RWPE2 (cell line): ENCODE data around the gene HNRNPAB.

Source experiments
- ATAC-seq: fragments of 200-7000 bp; cut with Tn5 transposase; 3 replicates; pipeline ENCODE4 v1.9.1; 2021; ENCODE audit warnings: low read depth
- DNase-seq: peaks from one replicate; pipeline ENCODE4 v3.0.0-alpha.2; 2020; ENCODE audit warnings: low spot score
- H3K27ac ChIP-seq: fragments of 450-650 bp; 2 replicates; pipeline ENCODE4 v1.5.1; 2017; ENCODE audit warnings: mild to moderate bottlenecking; ENCODE audit not compliant: poor library complexity, severe bottlenecking
- H3K27me3 ChIP-seq: fragments of 250-450 bp; sonication (Bioruptor Pico); 2 replicates; pipeline ENCODE4 v1.5.1; 2021; ENCODE audit warnings: mild to moderate bottlenecking, moderate library complexity; ENCODE audit not compliant: insufficient read depth, poor library complexity, severe bottlenecking
- H3K36me3 ChIP-seq: fragments of 250-450 bp; sonication (Bioruptor Pico); 2 replicates; pipeline ENCODE4 v1.5.1; 2020; ENCODE audit warnings: low read depth, mild to moderate bottlenecking, moderate library complexity
- H3K4me1 ChIP-seq: fragments of 250-450 bp; sonication (Bioruptor Pico); 2 replicates; pipeline ENCODE4 v1.5.1; 2021; ENCODE audit warnings: mild to moderate bottlenecking, moderate library complexity; ENCODE audit not compliant: insufficient read depth, poor library complexity, severe bottlenecking
- H3K4me3 ChIP-seq: fragments of 250-450 bp; sonication (Bioruptor Pico); 2 replicates; pipeline ENCODE4 v1.5.1; 2021; ENCODE audit warnings: mild to moderate bottlenecking, moderate library complexity; ENCODE audit not compliant: severe bottlenecking
- H3K9me3 ChIP-seq: fragments of 250-450 bp; sonication (Bioruptor Pico); 2 replicates; pipeline ENCODE4 v1.5.1; 2021; ENCODE audit warnings: mild to moderate bottlenecking, moderate library complexity; ENCODE audit not compliant: severe bottlenecking
- TF ChIP-seq, protein P1 (sequence below): fragments of 450-650 bp; IDR thresholded peaks from one replicate; pipeline ENCODE4 v1.5.1; 2017; ENCODE audit warnings: mild to moderate bottlenecking, moderate library complexity; ENCODE audit not compliant: poor library complexity, severe bottlenecking

Gene HNRNPAB

DNA sequence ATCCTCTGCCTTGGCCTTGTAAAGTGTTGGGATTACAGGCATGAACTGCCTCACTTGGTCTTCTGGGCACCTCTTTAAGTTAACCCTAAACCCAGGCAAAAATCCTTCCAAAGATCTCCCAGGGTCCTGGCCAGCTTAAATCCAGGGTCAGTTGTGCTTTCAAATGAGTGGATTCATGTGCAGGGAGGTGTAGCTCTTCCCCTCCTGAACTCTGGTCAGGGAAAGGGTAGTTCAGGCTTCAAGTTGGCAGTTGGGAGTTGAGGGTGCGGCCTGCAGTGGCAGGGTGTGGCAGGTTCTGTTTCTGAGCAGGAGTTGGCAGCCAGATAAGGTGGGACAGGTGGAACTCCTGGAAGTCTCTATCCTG lies 3.6 kb downstream of the HNRNPAB start:
- peaks cover 76% of the 10 kb centered on the region for H3K36me3 ChIP-seq
- H3K4me3 ChIP-seq, result no peak overlapping the region
- no peak for ATAC-seq
- TF ChIP-seq, protein P1, sequence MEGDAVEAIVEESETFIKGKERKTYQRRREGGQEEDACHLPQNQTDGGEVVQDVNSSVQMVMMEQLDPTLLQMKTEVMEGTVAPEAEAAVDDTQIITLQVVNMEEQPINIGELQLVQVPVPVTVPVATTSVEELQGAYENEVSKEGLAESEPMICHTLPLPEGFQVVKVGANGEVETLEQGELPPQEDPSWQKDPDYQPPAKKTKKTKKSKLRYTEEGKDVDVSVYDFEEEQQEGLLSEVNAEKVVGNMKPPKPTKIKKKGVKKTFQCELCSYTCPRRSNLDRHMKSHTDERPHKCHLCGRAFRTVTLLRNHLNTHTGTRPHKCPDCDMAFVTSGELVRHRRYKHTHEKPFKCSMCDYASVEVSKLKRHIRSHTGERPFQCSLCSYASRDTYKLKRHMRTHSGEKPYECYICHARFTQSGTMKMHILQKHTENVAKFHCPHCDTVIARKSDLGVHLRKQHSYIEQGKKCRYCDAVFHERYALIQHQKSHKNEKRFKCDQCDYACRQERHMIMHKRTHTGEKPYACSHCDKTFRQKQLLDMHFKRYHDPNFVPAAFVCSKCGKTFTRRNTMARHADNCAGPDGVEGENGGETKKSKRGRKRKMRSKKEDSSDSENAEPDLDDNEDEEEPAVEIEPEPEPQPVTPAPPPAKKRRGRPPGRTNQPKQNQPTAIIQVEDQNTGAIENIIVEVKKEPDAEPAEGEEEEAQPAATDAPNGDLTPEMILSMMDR, result no peak
- H3K27me3 ChIP-seq, result no peaks in the 10 kb centered on the region
- H3K27ac ChIP-seq, result peak overlapping the region; percentile 85
- H3K4me1 ChIP-seq, result peaks cover 9% of the 10 kb centered on the region
- DNase-seq, result peak; percentile 34
- H3K9me3 ChIP-seq, result no peaks in the 10 kb centered on the region

DNA sequence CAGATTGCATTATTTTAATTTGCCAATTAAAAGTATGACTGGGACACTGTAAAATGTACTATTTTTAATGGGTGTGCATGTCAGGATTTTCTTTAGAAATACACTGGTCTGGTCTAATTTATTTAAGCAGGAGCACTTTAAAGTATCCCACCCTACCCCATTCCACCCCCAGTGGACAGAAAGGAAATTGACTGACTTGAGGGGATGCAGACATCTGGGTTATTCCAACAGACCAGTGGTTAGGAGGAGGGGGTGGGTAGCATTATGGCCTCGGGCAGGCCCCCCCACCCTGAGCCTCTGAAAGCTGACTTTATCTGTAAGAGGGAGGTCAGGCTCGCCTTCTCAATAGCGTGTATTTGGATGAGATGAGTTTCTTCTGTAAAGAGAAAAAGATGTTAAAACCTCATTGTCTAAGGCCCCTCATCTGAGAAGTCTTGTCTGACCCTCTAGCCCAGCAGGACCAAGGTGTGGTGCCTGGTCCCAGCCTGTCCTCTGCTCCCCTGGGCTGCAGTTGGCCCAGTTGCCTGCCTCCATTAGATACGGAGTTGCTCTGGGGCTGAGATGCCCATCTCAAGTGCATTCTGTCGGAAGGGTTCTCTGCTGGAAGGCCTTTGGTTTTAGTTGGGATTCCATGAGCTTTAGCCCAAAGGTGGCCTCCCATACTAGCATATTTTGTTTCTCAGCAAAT lies 4.4 kb downstream of the HNRNPAB start:
- H3K36me3 ChIP-seq, result peaks cover 84% of the 10 kb centered on the region
- H3K4me1 ChIP-seq, result peaks cover 9% of the 10 kb centered on the region
- H3K4me3 ChIP-seq, result no peak overlapping the region
- ATAC-seq, result no peak
- TF ChIP-seq, protein P1, result no peak
- DNase-seq, result peak; percentile 21
- no peaks in the 10 kb centered on the region for H3K27me3 ChIP-seq
- H3K9me3 ChIP-seq, result no peaks in the 10 kb centered on the region
- H3K27ac ChIP-seq, result no peak overlapping the region

DNA sequence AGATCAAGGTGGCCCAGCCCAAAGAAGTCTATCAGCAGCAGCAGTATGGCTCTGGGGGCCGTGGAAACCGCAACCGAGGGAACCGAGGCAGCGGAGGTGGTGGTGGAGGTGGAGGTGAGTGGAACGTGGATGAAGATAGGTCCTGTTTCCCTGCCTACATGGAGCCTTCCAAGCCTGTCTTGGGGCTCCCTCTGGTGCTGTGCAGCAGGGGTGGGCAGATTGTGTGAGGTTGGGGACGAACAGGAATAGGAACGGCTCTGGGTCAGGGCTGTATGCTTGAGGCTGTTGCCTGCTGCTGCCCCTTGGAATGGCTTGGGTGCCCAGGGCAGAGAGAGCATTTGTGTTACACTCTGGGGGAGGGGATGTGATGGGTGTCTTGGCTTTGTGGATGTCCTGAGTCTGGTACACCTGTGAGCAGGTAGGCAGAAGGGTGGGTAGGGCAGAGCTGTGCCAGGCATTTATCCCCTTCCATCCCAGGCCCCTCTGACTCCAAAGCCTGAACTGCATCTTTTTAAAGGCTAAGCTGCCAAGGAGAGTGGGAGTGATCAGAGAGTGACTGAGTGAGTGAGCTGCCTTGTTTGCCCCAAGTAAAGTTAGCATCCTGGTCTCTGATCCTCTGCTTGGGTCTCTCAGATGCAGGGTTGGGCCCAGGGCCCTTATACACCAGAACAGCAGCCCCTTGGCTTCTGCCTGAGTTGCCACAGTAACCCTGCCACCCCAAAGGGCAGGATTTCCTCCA lies 5.2 kb downstream of the HNRNPAB start:
- no peaks in the 10 kb centered on the region for H3K9me3 ChIP-seq
- TF ChIP-seq, protein P1, result no peak
- H3K36me3 ChIP-seq, result peaks cover 92% of the 10 kb centered on the region
- peaks cover 9% of the 10 kb centered on the region for H3K4me1 ChIP-seq
- peak; percentile 47 for DNase-seq
- H3K4me3 ChIP-seq, result no peak overlapping the region
- no peak overlapping the region for H3K27ac ChIP-seq
- no peaks in the 10 kb centered on the region for H3K27me3 ChIP-seq
- no peak for ATAC-seq

DNA sequence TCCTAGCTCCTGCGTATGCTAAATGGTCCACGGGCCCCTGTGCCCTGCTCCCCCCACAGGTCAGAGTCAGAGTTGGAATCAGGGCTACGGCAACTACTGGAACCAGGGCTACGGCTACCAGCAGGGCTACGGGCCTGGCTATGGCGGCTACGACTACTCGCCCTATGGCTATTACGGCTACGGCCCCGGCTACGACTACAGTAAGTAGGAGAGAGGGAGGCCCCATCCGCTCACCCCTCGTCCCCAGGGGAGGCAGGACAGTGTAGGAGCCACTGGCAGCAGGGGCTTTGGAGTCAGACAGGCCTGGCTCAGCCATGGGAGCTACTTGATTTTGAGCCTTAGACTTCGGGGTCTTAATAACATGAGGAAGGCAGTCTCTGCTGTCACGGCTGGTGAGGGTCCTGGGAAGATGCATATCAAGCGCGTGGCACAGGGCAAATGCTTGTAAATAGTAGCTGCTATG lies 5.8 kb downstream of the HNRNPAB start:
- H3K4me1 ChIP-seq, result peaks cover 9% of the 10 kb centered on the region
- no peak overlapping the region for H3K27ac ChIP-seq
- peaks cover 98% of the 10 kb centered on the region for H3K36me3 ChIP-seq
- H3K9me3 ChIP-seq, result no peaks in the 10 kb centered on the region
- DNase-seq (no peak), ATAC-seq (no peak)
- H3K27me3 ChIP-seq, result no peaks in the 10 kb centered on the region
- no peak overlapping the region for H3K4me3 ChIP-seq
- TF ChIP-seq, protein P1, result no peak

DNA sequence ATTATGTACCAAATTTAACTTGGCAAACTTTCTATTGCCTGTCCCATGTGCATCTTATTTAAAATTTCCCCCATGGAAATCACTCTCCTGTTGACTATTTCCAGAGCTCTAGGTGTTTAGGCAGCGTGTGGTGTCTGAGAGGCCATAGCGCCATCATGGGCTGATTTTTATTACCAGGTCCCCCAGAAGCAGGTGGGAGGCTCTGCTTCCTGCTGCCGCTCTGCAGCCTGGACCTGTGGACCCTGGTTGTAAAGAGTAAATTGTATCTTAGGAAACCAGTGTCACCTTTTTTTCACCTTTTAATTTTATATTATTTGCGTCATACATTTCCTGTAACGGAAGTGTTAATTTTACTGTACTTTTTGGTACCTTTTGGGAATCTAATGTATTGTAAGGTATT lies 6.4 kb downstream of the HNRNPAB start:
- no peaks in the 10 kb centered on the region for H3K27me3 ChIP-seq
- ATAC-seq, result no peak
- peaks cover 100% of the 10 kb centered on the region for H3K36me3 ChIP-seq
- no peak for DNase-seq
- TF ChIP-seq, protein P1, result no peak
- H3K4me3 ChIP-seq, result no peak overlapping the region
- no peak overlapping the region for H3K27ac ChIP-seq
- peaks cover 9% of the 10 kb centered on the region for H3K4me1 ChIP-seq
- H3K9me3 ChIP-seq, result no peaks in the 10 kb centered on the region
